GM20000 (cell line): ENCODE measurements around the gene SUMO2.
"Not testable (repeated sequence)": the region's sequence is repeated elsewhere in the genome, so short reads cannot be mapped to it uniquely, and the experiment has no call there.

Experiments used
- DNase-seq: peaks from one replicate; pipeline ENCODE4 v3.0.0; 2012; ENCODE audit warnings: low spot score
- TF ChIP-seq, protein P1 (sequence below): IDR thresholded peaks from 2 replicates; pipeline ENCODE4 v1.5.1; 2012; ENCODE audit warnings: mild to moderate bottlenecking, control low read depth; ENCODE audit errors: extremely low read depth, missing control alignments

The SUMO2 gene

GRCh38 chr17:75181110-75181509 is 1.6 kb downstream of the SUMO2 start:
- TF ChIP-seq, protein P1, sequence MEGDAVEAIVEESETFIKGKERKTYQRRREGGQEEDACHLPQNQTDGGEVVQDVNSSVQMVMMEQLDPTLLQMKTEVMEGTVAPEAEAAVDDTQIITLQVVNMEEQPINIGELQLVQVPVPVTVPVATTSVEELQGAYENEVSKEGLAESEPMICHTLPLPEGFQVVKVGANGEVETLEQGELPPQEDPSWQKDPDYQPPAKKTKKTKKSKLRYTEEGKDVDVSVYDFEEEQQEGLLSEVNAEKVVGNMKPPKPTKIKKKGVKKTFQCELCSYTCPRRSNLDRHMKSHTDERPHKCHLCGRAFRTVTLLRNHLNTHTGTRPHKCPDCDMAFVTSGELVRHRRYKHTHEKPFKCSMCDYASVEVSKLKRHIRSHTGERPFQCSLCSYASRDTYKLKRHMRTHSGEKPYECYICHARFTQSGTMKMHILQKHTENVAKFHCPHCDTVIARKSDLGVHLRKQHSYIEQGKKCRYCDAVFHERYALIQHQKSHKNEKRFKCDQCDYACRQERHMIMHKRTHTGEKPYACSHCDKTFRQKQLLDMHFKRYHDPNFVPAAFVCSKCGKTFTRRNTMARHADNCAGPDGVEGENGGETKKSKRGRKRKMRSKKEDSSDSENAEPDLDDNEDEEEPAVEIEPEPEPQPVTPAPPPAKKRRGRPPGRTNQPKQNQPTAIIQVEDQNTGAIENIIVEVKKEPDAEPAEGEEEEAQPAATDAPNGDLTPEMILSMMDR: no peak
- DNase-seq: no peak

GRCh38 chr17:75178453-75178852 is 4.3 kb downstream of the SUMO2 start:
- no peak for DNase-seq
- TF ChIP-seq, protein P1: no peak

DNA sequence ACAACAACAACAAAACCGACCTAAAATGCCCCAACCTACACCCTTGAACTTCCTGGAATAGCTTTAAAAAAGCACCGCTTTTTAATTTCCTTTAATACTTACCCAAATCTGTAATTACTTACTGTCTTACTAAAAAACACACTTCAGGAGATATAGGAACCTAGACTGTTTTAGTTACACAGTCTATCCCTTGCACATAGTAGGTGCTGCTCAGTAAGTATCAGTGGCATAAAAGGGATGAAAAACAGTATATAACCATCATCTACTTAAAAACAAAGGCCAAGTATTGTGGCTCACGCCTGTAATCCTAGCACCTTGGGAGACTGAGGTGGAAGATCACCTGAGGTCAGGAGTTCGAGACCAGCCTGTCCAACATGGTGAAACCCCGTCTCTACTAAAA is 6.1 kb downstream of the SUMO2 start:
- no peak for DNase-seq
- TF ChIP-seq, protein P1: no peak

DNA sequence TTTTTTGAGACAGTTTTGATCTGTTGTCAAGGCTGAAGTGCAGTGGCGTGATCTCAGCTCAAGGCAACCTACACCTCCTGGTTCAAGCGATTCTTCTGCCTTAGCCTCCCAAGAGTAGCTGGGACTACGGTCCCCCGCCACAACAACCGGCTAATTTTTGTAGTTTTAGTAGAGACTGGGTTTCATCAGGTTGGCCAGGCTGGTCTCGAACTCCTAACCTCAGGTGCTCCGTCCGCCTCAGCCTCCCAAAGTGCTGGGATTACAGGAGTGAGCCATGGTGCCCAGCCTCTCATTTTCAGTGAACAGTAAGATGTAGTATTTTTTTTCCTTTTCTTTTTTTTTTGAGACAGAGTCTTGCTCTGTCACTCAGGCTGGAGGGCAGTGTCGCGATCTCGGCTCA is 7.8 kb downstream of the SUMO2 start:
- DNase-seq: no peak
- TF ChIP-seq, protein P1: no peak

DNA sequence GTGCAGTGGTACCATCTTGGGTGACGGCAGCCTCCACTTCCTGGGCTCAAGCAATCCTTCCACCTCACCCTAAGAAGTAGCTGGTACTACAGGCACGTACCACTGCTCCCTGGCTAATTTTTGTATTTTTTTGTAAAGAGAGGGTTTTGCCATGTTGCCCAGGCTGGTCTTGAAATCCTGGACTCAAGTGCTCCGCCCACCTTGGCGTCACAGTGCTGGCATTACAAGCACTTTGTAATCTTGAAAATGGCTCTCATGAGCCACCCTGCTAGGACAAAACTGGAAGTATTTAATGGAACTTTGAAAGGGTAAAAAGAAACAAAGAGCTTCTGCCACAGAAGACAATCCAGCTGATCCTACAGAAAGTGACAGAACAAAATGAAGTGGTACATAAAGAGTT is 9.2 kb downstream of the SUMO2 start:
- no peak for DNase-seq
- TF ChIP-seq, protein P1: no peak

DNA sequence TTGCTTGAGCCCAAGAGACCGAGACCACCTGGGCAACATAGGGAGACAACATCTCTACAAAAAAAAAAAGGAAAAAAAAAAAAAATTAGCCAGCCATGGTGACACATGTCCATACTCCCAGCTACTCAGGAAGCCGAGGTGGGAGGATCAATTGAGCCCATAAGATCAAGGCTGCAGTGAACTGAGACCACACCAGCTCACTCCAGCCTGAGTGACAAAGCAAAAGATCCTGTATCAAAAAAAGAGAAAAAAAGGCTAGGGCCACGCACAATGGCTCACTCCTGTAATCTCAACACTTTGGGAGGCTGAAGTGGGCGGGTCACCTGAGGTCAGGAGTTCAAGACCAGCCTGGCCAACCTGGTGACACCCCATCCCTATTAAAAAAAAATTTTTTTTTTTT is 13.8 kb downstream of the SUMO2 start:
- no peak for DNase-seq

GRCh38 chr17:75164606-75165005 is 18.2 kb downstream of the SUMO2 start:
- not testable (repeated sequence) for DNase-seq

More for the DNA sequence above, 13.8 kb downstream of the SUMO2 start:
- TF ChIP-seq, protein P1: no peak

DNA sequence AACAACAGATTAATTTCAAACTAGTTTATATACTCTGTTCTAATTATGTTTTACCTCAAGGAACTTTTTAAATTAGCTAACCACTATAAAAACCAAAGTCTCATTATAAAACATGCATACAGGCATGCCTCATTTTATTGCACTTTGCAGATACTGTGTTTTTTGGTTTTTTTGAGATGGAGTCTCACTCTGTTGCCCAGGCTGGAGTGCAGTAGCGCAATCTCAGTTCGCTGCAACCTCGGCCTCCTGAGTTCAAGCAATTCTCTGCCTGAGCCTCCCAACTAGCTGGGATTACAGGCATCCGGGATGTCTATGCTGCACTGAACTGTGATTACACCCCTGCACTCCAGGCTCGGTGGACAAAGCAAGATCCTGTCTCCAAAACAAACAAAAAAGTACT is 19.7 kb downstream of the SUMO2 start:
- TF ChIP-seq, protein P1: no peak
- no peak for DNase-seq
